ENCODE results near the gene C2. TPM values are rescaled to one million over a fixed set of nuclear protein-coding genes. Genes with fewer than 3 reads are reported as not detected.
"Not testable (repeated sequence)": the region's sequence is repeated elsewhere in the genome, so short reads cannot be mapped to it uniquely, and the experiment has no call there.

The C2 gene
- polyA plus RNA-seq, 1 donor = 3.9 TPM

DNA sequence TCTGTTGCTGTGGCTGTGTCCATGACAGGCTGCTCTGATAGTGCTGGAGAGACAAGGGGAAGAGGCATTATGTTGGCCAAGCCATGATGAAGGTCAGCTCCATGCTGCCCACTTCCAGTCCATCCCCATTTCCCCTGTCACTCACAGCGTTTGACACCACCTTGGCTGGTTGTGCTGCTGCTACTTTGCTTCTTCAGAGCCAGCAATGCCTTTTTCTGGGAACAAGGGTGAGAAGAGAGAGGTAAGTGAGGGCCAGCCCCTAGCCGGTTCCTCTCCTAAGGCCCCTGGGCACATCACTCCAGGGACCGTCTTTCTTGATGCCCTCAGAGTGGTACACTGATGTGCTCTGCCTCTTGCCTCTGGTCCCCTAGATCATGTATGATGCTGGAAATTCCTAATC, 29.3 kb downstream of the C2 start:
- DNase-seq = no peak

DNA sequence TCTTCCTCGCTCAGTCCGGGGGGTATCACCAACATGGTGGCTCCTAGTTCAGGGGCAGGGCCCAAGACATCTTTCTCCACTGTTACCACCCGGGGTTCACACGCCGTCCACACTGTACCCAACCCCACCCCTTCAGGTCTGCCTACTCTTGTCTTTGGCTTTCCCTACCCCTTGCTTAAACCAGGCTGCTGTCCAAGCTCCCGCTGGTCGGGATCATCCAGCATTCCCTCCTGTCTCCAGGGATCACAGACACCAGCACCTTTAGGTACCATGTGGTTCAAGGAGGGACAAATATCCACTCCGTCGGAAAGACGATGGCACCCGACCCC, 30.9 kb downstream of the C2 start:
- no peak for DNase-seq

DNA sequence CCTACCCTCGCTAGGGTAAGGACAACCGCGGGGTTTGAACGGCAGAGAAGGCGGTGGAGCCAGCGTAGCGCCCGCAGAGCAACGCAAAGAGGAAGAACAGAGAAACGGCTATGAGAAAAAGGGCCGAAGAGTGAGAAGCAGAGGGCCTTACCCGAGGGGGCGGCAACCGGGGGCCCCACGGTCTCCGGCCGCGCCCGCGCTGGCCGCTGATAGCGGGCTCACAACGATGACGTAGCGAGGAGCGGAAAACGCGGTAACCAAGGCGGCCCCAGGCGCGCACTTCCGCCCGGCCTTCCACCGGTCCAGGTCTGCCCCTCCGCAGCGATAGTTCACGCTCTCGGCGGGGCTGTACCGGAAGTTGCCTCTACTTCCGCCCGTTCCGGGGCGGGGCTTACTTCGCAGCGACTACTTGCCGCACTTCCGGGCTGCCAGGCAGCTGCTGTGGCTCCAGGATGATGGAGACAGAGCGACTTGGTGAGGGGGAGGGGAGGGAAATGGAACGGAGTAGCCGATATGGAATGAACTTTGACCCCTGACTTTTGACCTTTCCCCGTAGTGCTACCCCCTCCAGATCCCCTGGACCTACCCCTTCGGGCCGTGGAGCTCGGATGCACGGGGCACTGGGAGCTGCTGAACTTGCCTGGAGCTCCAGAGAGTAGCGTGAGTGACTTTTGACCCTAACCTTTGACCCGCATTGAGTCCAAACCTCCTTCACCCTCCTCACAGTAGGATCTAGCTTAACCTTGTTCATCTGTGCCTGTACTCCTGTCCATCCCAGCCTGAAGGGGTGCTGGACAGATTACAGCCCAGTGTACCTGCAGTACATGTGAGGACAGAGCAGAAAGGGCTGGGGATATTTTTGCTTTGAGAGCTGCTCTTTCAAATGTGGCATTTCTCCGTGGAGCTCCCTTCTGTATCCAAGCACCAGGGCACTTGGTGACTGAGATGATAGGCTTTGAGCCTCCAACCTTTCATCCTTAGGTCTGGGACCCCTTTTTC, 31.5 kb downstream of the C2 start, which contains the start of the genes NELFE and SKIC2:
TSS of gene NELFE (minus strand) at position 231 of the 999 bp plus-strand sequence. CDS start 525 bp downstream, outside the sequence.
TSS of gene SKIC2 (plus strand) at position 435 of the 999 bp plus-strand sequence. CDS start at position 453, 18 bp downstream.
- DNase-seq = peak; percentile 97

GRCh38 chr6:31961616-31962015, 34.1 kb downstream of the C2 start:
- no peak for DNase-seq

- no peak for DNase-seq
Measured at GRCh38 chr6:31963921-31964320, 36.4 kb downstream of the C2 start.

DNA sequence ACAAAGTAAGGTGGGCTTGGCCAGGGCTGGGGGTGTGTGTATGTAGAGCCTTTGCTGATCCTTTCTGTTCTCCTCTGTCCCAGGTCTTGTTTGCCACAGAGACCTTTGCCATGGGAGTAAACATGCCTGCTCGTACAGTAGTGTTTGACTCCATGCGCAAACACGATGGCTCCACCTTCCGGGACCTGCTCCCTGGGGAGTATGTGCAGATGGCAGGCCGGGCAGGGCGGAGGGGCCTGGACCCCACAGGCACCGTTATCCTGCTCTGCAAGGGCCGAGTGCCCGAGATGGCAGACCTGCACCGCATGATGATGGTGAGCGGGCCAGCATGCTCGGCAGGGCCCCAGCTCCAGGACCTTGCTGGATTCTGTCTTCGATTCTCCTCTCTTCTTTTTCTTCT, 38.2 kb downstream of the C2 start:
- DNase-seq = no peak

- DNase-seq = no peak
Measured at GRCh38 chr6:31966506-31966905, 39.0 kb downstream of the C2 start.

GRCh38 chr6:31966997-31967925, 39.7 kb downstream of the C2 start:
- DNase-seq = no peak

DNA sequence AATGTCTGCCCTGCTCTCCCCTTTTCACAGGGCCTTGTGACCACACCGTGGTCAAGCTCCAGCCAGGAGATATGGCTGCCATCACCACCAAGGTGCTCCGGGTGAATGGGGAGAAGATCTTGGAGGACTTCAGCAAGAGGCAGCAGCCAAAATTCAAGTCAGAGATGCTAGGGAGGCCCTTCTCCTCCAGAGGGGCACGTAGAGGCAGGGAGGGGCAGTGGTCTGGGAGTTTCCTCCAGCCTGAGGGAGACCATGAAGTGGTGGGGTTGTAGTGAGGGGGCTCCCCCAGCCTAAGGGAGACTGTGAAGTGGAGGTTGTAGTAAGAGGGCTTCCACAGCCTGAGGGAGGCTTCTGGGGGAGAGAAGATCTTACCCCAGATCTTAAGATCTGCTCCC, 40.4 kb downstream of the C2 start:
- no peak for DNase-seq

GRCh38 chr6:31968326-31968725, 40.8 kb downstream of the C2 start:
- no peak for DNase-seq

GRCh38 chr6:31968791-31969711, 41.5 kb downstream of the C2 start:
- no peak for DNase-seq

GRCh38 chr6:31969712-31970603, 42.4 kb downstream of the C2 start:
- no peak for DNase-seq

DNA sequence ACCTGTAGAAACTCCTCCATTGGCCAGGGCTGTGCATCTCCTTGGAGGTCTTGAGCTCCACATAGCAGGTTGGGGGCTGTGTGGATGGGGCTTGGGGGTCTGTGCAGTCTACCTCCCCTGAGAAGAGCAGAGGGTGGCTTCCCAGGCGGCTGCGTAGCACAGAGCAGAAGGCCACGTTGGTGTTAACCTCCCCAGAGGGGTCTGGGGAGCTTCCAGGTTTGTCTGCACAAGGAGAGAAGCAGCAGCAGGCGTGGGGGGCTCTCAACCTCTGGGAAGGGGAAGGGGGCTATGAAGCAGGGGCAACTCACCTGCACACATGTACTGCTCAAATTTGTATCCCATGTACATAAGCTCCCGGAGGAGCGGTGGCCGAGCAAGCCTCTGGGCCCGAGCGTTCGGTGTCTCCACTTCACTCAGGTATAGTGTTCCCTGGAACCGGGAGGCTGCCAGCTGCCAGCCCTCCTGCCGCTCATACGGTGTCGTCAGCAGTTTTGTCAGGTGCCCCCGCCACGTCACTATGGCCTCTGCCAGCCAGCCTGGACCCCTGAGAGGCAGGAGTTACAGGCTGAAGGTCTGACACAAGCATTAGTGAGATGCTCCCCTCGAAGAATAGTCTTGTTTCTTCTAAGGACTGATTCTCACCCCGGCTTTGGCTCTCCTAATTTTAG, 43.2 kb downstream of the C2 start:
- no peak for DNase-seq

DNA sequence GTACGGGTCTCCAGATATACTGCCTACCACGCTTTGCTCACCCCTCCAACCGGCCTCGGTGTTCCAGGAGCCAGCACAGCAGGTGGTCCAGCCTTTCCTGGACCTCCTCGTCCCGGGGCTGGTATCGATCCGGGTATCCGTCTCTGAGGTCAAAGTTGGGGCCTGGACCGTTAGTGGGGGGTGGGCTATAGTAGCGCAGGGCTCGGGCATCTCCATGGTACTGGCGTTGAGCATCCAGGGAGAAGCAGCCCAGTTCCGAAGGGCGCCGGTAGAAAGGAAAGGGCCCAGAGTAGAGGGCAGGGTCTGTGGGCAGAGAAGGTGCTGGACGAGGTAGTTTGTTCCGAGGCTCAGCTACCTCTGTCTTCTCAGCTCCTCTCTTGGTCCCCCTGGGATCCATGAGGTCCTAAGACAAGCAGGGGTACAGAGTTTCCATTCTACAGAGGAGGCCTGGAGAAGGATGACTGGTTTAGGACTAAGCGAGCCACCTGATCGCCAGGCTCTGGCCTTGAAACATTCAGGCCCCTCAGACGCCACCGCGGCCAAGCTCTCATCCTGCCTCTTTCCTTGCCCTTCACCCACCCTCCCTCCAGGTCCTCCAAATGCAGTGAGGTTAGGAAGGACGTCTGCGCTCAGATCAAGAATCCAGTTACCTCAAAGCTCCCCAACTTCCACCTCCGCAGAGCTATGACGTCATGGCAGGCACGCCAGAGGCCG, 43.9 kb downstream of the C2 start:
- DNase-seq = no peak

GRCh38 chr6:31971993-31972708, 44.6 kb downstream of the C2 start, which contains the start of gene DXO:
Gene DXO, minus strand, starts transcription at chr6:31972138. Its CDS starts 463 bp downstream, at chr6:31971675.
- DNase-seq = peak; percentile 97

GRCh38 chr6:31972709-31973350, 45.3 kb downstream of the C2 start:
- no peak for DNase-seq

GRCh38 chr6:31976065-31976464, 48.5 kb downstream of the C2 start:
- not testable (repeated sequence) for DNase-seq
